Esophagus squamous epithelium (tissue), 5 donors: ENCODE results near the gene ERVH48-1. TPM values are rescaled to one million over a fixed set of nuclear protein-coding genes. Genes with fewer than 3 reads are reported as not detected.
A peak's percentile ranks its signal among the peaks of the same experiment; 100 is the strongest.
"Not testable (repeated sequence)": the region's sequence is repeated elsewhere in the genome, so short reads cannot be mapped to it uniquely, and the experiment has no call there.

ENCODE experiments used
- DNase-seq: peaks from one replicate; lab custom pipeline; 2025; lab: John Stamatoyannopoulos, UW
- H3K27ac ChIP-seq, 4 donors: fragments of 200-600 bp; sonication (generic); one replicate each; pipeline ENCODE4 v1.5.1; 2016 to 2019; ENCODE audit warnings: mild to moderate bottlenecking in 1 of 4
- H3K27me3 ChIP-seq, 4 donors: fragments of 200-600 bp; sonication (generic); 1 replicate in 3 of 4; 2 replicates in 1 of 4; pipeline versions ENCODE4 v1.5.1 to v1.6.0; 2017 to 2021; ENCODE audit warnings: antibody characterized with exemption in 1 of 4
- H3K36me3 ChIP-seq, 3 donors: fragments of 200-600 bp; sonication (generic); one replicate each; pipeline ENCODE4 v1.5.1; 2016 to 2019
- H3K4me1 ChIP-seq, 3 donors: fragments of 200-600 bp; sonication (generic); one replicate each; pipeline ENCODE4 v1.5.1; 2017 to 2019
- H3K4me3 ChIP-seq, 4 donors: fragments of 200-600 bp; sonication (generic); 1 replicate in 3 of 4; 2 replicates in 1 of 4; pipeline ENCODE4 v1.5.1; 2016 to 2019; ENCODE audit warnings: mild to moderate bottlenecking in 2 of 4, moderate library complexity in 1 of 4
- H3K9me3 ChIP-seq, 3 donors: fragments of 200-600 bp; sonication (generic); one replicate each; pipeline ENCODE4 v1.5.1; 2016 to 2019
- POLR2A ChIP-seq, 4 donors: fragments of 450-650 bp; IDR thresholded peaks; one replicate each; pipeline ENCODE4 v1.6.1; 2017; ENCODE audit warnings: antibody characterized with exemption in 4 of 4, mild to moderate bottlenecking in 4 of 4, moderate library complexity in 3 of 4
- WGBS, 2 donors: methylation state at CpG; one replicate each; pipeline ENCODE4 v1.1.5; 2018; 5-methylcytosine and 5-hydroxymethylcytosine counted together
- intact Hi-C: fragments of 100-400 bp; cut with DNase I; formaldehyde crosslinking; loops from one replicate; pipeline ENCODE4 v1.15.0; 2022
- total RNA-seq, 4 donors: library from RNA; depleted of rRNA; stranded (reverse); fragments of >200 nt; gene quantifications; one replicate each; pipeline ENCODE4 v1.1.0, GENCODE V29; 2016
- TF ChIP-seq, protein P1 (sequence below), 6 experiments: fragments of 450-650 bp in 4 of 6; fragments of 200-600 bp in 2 of 6; sonication (generic) in 2 of 6; IDR thresholded peaks; one replicate each; pipeline ENCODE4 v1.5.1; 2016 to 2019; ENCODE audit warnings: antibody characterized with exemption in 6 of 6, mild to moderate bottlenecking in 4 of 6, moderate library complexity in 4 of 6
- donor health status: DM: yes; HTN: yes; CAD: no.

Gene ERVH48-1
- total RNA-seq, 4 donors from 2014 or later = 0.19 TPM; not detected in 3

DNA sequence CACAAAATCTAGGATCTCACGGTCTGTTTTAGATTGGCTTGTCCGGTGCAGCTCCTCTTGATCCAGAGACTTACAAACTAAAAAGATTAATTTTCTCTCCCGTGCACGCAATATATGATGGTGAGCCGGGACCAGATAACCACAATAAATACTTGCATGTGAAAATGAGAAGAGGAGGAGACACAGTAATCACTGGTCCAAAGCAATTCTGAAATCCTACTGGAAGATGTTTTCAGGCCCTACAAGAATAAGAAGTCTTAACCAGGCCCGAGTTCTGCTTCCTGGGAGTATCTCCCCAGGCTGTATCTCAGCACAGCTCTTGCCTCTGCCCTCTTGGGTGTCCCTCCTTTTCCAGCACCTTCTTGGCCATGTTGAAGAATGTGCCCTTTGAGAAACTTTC is 45.1 kb downstream of the ERVH48-1 start:
- Histone ChIP-seq H3K4me3 (peak overlapping the region in 3 of 4 donors; percentile 83 to 92 (median 87)), H3K36me3 (peaks cover 0 to 13% (median 0%) of the 10 kb centered on the region in 3 donors), H3K27me3 (no peaks in the 10 kb centered on the region), H3K27ac (peak overlapping the region in 1 of 4 donors; percentile 94), H3K9me3 (no peaks in the 10 kb centered on the region), H3K4me1 (peaks cover 12 to 24% (median 14%) of the 10 kb centered on the region in 3 donors)
- intact Hi-C loops = no loop called here
- 85 to 89% methylated on average over 6 of the region's 6 CpGs for WGBS, 2 donors
- TF ChIP-seq POLR2A (IDR thresholded peaks at IDR 0.05) = no peak
- TF ChIP-seq, protein P1, sequence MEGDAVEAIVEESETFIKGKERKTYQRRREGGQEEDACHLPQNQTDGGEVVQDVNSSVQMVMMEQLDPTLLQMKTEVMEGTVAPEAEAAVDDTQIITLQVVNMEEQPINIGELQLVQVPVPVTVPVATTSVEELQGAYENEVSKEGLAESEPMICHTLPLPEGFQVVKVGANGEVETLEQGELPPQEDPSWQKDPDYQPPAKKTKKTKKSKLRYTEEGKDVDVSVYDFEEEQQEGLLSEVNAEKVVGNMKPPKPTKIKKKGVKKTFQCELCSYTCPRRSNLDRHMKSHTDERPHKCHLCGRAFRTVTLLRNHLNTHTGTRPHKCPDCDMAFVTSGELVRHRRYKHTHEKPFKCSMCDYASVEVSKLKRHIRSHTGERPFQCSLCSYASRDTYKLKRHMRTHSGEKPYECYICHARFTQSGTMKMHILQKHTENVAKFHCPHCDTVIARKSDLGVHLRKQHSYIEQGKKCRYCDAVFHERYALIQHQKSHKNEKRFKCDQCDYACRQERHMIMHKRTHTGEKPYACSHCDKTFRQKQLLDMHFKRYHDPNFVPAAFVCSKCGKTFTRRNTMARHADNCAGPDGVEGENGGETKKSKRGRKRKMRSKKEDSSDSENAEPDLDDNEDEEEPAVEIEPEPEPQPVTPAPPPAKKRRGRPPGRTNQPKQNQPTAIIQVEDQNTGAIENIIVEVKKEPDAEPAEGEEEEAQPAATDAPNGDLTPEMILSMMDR (IDR thresholded peaks at IDR 0.05) = no peak
- DNase-seq = no peak

DNA sequence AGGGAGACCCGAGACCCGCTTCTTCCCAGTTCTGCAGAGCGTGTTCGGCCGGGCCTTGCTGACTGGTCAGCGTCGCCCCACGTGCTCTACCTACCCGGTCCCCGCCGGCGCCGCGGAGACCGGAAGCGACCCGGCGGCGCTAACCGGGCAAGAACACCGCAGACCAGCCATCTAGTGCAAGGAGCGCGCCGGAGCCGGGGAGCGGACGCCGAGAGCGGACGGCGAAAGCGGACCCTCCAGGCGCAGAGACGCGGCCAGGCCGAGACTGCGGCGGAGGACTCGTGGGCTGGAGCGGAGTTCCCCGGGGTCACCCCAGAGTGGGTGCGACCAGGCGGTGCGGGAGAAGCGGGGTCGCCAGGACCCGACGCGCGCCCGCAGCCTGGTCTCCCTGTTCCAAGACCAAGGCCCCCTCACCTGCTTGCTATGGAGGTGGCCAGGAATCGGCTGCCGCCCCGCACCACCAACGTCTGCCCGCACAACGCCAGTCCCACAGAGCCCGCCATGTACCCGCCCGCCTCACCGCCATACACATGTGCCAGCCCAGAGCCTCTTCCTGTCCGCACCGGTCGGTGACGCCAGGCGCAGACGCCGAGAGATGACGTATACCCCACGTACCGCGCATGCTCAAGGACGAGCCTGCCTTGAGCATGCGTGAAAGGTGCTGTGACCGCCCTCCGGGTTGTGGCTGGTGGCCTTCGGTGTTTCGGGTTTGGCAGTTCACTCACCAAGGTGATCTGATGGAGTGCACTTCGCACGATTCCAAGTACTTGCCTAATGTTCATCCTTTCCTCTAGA is 46.2 kb downstream of the ERVH48-1 start, which contains the start of gene WDR4:
Gene WDR4, minus strand, starts transcription at position 547 of the 795 bp plus-strand sequence. Its CDS starts 44 bp downstream, at position 503.
- no peaks in the 10 kb centered on the region for H3K9me3 ChIP-seq
- intact Hi-C loops = no loop called here
- TF ChIP-seq, protein P1 (IDR thresholded peaks at IDR 0.05) = peak in 1 of 6 experiments; percentile 48
- peak in 2 of 4 donors; percentile 70 to 77 for TF ChIP-seq POLR2A (IDR thresholded peaks at IDR 0.05)
- WGBS, 2 donors = 0% methylated on average over 1 to 29 of the region's 80 CpGs
- H3K27ac ChIP-seq = peak within 1 kb of the TSS; percentile 85 to 94 (median 89)
- H3K36me3 ChIP-seq = peaks cover 0 to 25% (median 0%) of the 10 kb centered on the region in 3 donors
- peaks cover 12 to 24% (median 14%) of the 10 kb centered on the region in 3 donors for H3K4me1 ChIP-seq
- peak; percentile 76 for DNase-seq
- H3K4me3 ChIP-seq = peak within 1 kb of the TSS; percentile 83 to 92 (median 89)
- no peaks in the 10 kb centered on the region for H3K27me3 ChIP-seq

DNA sequence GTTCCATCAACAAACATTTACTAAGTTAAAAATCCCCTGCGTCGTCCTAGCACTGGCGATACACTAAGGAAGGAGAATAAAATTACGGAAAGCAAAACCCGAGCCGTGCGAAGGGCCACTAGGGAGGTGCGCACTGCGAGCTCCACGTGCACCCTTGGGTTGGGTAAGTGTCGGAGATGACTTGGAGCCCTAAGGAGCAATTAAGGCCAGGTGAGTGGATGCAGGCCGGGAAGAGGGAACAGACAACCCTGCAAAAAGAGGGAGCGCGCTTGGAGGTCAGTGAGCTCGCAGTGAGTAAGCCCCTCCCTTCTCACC is 46.8 kb downstream of the ERVH48-1 start:
- intact Hi-C loops = no loop called here
- peak overlapping the region; percentile 83 to 92 (median 89) for H3K4me3 ChIP-seq

DNA sequence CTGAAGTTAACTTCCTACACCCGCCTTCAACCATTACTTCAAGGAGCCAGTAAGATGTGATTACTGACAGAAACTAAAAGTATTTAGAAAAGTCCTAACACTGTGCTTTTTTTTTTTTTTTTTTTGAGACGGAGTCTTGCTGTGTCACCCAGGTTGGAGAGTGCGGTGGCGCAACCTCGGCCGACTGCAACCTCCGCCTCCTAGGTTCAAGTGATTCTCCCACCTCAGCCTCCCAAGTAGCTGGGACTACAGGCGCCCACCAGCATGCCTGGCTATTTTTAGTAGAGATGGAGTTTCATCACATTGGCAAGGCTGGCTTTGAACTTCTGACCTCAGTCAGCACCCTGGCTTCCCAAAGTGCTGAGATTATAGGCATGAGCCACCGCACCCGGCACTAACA is 49.6 kb downstream of the ERVH48-1 start:
- peaks cover 12 to 24% (median 14%) of the 10 kb centered on the region in 3 donors for H3K4me1 ChIP-seq
- H3K36me3 ChIP-seq = peaks cover 0 to 58% (median 25%) of the 10 kb centered on the region in 3 donors
- H3K27me3 ChIP-seq, H3K27ac ChIP-seq, H3K9me3 ChIP-seq, DNase-seq, intact Hi-C loops, H3K4me3 ChIP-seq: not testable (repeated sequence)
- 95 to 97% methylated on average over 10 of the region's 10 CpGs for WGBS, 2 donors

More for the DNA sequence above, 46.8 kb downstream of the ERVH48-1 start:
- Histone ChIP-seq H3K27ac (peak overlapping the region; percentile 85 to 94 (median 89)), H3K27me3 (no peaks in the 10 kb centered on the region), H3K4me1 (peaks cover 12 to 24% (median 14%) of the 10 kb centered on the region in 3 donors), H3K9me3 (no peaks in the 10 kb centered on the region), H3K36me3 (peaks cover 0 to 30% (median 0%) of the 10 kb centered on the region in 3 donors)
- no peak for TF ChIP-seq POLR2A (IDR thresholded peaks at IDR 0.05)
- TF ChIP-seq, protein P1 (IDR thresholded peaks at IDR 0.05) = no peak
- 0 to 1% methylated on average over 12 to 15 of the region's 15 CpGs for WGBS, 2 donors
- DNase-seq = no peak

DNA sequence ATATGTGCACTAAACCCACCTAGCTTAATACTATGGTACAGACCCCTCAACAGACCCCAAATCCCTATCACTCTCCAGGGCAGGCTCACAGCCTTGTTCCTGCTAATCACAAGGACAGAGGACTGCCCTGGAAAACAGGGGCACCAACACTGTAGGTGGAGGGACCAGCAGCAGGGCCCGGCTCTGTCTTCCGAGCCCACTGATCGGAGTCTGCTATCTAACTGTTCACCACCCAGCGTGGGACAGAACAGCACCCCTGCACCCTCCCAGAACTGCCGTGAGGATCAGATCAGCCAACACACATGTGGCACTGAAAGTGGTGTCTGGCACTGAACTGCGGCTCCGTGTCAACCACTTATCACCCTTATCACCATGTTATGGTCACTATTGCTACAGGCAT is 52.3 kb downstream of the ERVH48-1 start:
- Histone ChIP-seq H3K27ac (no peak overlapping the region), H3K27me3 (no peaks in the 10 kb centered on the region), H3K4me3 (no peak overlapping the region), H3K4me1 (peaks cover 3 to 8% (median 3%) of the 10 kb centered on the region in 3 donors), H3K9me3 (no peaks in the 10 kb centered on the region), H3K36me3 (peaks cover 5 to 85% (median 33%) of the 10 kb centered on the region in 3 donors)
- intact Hi-C loops = no loop called here
- 93% methylated on average over 4 of the region's 7 CpGs; no CpG with 5 or more reads in 1 of the 2 donors for WGBS, 2 donors
- no peak for DNase-seq
- no peak for TF ChIP-seq POLR2A (IDR thresholded peaks at IDR 0.05)
- TF ChIP-seq, protein P1 (IDR thresholded peaks at IDR 0.05) = no peak
